Measurements from ENCODE around the gene D2HGDH.
"Not testable (repeated sequence)": the region's sequence is repeated elsewhere in the genome, so short reads cannot be mapped to it uniquely, and the experiment has no call there.

The D2HGDH gene

GRCh38 chr2:241773511-241774418 is 39.3 kb downstream of the D2HGDH start:
- no peak overlapping the region for H3K27ac ChIP-seq (ENCODE audit: low read depth, low read length)

GRCh38 chr2:241774419-241775222 is 40.2 kb downstream of the D2HGDH start:
- Histone ChIP-seq H3K4me3 (ENCODE audit: low read depth in 1 of 2, low read length in 2 of 2) (no peak overlapping the region), H3K36me3 (ENCODE audit: insufficient read depth, low read length) (no peaks in the 10 kb centered on the region), H3K27ac (ENCODE audit: low read depth, low read length) (no peak overlapping the region), H3K4me1 (ENCODE audit: insufficient read depth, low read length) (no peaks in the 10 kb centered on the region), H3K9ac (ENCODE audit: low read length) (no peak overlapping the region), H3K27me3 (ENCODE audit: control insufficient read depth in 1 of 2, insufficient read depth in 2 of 2, low read length in 2 of 2) (peaks cover 0 to 55% of the 10 kb centered on the region in 2 donors), H3K9me3 (ENCODE audit: low read length) (no peaks in the 10 kb centered on the region)

More at GRCh38 chr2:241773511-241774418, 39.3 kb downstream of the D2HGDH start:
- Histone ChIP-seq H3K4me3 (ENCODE audit: low read depth in 1 of 2, low read length in 2 of 2) (no peak overlapping the region), H3K9ac (ENCODE audit: low read length) (no peak overlapping the region), H3K36me3 (ENCODE audit: insufficient read depth, low read length) (no peaks in the 10 kb centered on the region), H3K4me1 (ENCODE audit: insufficient read depth, low read length) (no peaks in the 10 kb centered on the region), H3K9me3 (ENCODE audit: low read length) (no peaks in the 10 kb centered on the region), H3K27me3 (ENCODE audit: control insufficient read depth in 1 of 2, insufficient read depth in 2 of 2, low read length in 2 of 2) (peaks cover 0 to 55% of the 10 kb centered on the region in 2 donors)

- Histone ChIP-seq H3K9ac (ENCODE audit: low read length) (no peak overlapping the region), H3K27me3 (ENCODE audit: control insufficient read depth in 1 of 2, insufficient read depth in 2 of 2, low read length in 2 of 2) (peaks cover 0 to 55% of the 10 kb centered on the region in 2 donors), H3K4me3 (ENCODE audit: low read depth in 1 of 2, low read length in 2 of 2) (no peak overlapping the region)
Observed at GRCh38 chr2:241775223-241776177, 41.1 kb downstream of the D2HGDH start.

GRCh38 chr2:241776336-241777169 is 42.1 kb downstream of the D2HGDH start, which contains the start of gene GAL3ST2:
TSS of gene GAL3ST2 (plus strand) at chr2:241776822. CDS start at chr2:241776956, 134 bp downstream.
- Histone ChIP-seq H3K4me3 (ENCODE audit: low read depth in 1 of 2, low read length in 2 of 2) (no peak within 1 kb of the TSS), H3K9me3 (ENCODE audit: low read length) (no peaks in the 10 kb centered on the region), H3K27ac (ENCODE audit: low read depth, low read length) (no peak within 1 kb of the TSS), H3K4me1 (ENCODE audit: insufficient read depth, low read length) (no peaks in the 10 kb centered on the region), H3K27me3 (ENCODE audit: control insufficient read depth in 1 of 2, insufficient read depth in 2 of 2, low read length in 2 of 2) (peaks cover 0 to 47% of the 10 kb centered on the region in 2 donors), H3K9ac (ENCODE audit: low read length) (no peak within 1 kb of the TSS), H3K36me3 (ENCODE audit: insufficient read depth, low read length) (no peaks in the 10 kb centered on the region)

More at GRCh38 chr2:241775223-241776177, 41.1 kb downstream of the D2HGDH start:
- Histone ChIP-seq H3K36me3 (ENCODE audit: insufficient read depth, low read length) (no peaks in the 10 kb centered on the region), H3K4me1 (ENCODE audit: insufficient read depth, low read length) (no peaks in the 10 kb centered on the region), H3K27ac (ENCODE audit: low read depth, low read length) (no peak overlapping the region), H3K9me3 (ENCODE audit: low read length) (no peaks in the 10 kb centered on the region)

GRCh38 chr2:241777170-241777685 is 42.8 kb downstream of the D2HGDH start:
- Histone ChIP-seq H3K27ac (ENCODE audit: low read depth, low read length) (no peak overlapping the region), H3K9ac (ENCODE audit: low read length) (no peak overlapping the region), H3K4me3 (ENCODE audit: low read depth in 1 of 2, low read length in 2 of 2) (no peak overlapping the region), H3K36me3 (ENCODE audit: insufficient read depth, low read length) (no peaks in the 10 kb centered on the region), H3K9me3 (ENCODE audit: low read length) (no peaks in the 10 kb centered on the region), H3K27me3 (ENCODE audit: control insufficient read depth in 1 of 2, insufficient read depth in 2 of 2, low read length in 2 of 2) (peaks cover 0 to 43% of the 10 kb centered on the region in 2 donors), H3K4me1 (ENCODE audit: insufficient read depth, low read length) (no peaks in the 10 kb centered on the region)

GRCh38 chr2:241777686-241778627 is 43.5 kb downstream of the D2HGDH start:
- Histone ChIP-seq H3K4me3 (ENCODE audit: low read depth in 1 of 2, low read length in 2 of 2) (no peak overlapping the region), H3K27me3 (ENCODE audit: control insufficient read depth in 1 of 2, insufficient read depth in 2 of 2, low read length in 2 of 2) (peaks cover 0 to 40% of the 10 kb centered on the region in 2 donors), H3K27ac (ENCODE audit: low read depth, low read length) (no peak overlapping the region), H3K9ac (ENCODE audit: low read length) (no peak overlapping the region), H3K36me3 (ENCODE audit: insufficient read depth, low read length) (no peaks in the 10 kb centered on the region), H3K4me1 (ENCODE audit: insufficient read depth, low read length) (no peaks in the 10 kb centered on the region), H3K9me3 (ENCODE audit: low read length) (no peaks in the 10 kb centered on the region)

- Histone ChIP-seq H3K36me3 (ENCODE audit: insufficient read depth, low read length) (no peaks in the 10 kb centered on the region), H3K9me3 (ENCODE audit: low read length) (no peaks in the 10 kb centered on the region)
Observed at GRCh38 chr2:241780939-241781569, 46.6 kb downstream of the D2HGDH start.

GRCh38 chr2:241782053-241782452 is 47.6 kb downstream of the D2HGDH start:
- not testable (repeated sequence) for H3K27ac ChIP-seq (ENCODE audit: low read depth, low read length); H3K27me3 ChIP-seq (ENCODE audit: control insufficient read depth in 1 of 2, insufficient read depth in 2 of 2, low read length in 2 of 2); H3K4me3 ChIP-seq (ENCODE audit: low read depth in 1 of 2, low read length in 2 of 2); H3K9me3 ChIP-seq (ENCODE audit: low read length); H3K9ac ChIP-seq (ENCODE audit: low read length); H3K4me1 ChIP-seq (ENCODE audit: insufficient read depth, low read length); H3K36me3 ChIP-seq (ENCODE audit: insufficient read depth, low read length)

More at GRCh38 chr2:241780939-241781569, 46.6 kb downstream of the D2HGDH start:
- no peak overlapping the region for H3K9ac ChIP-seq (ENCODE audit: low read length)
- peaks cover 0 to 12% of the 10 kb centered on the region in 2 donors for H3K27me3 ChIP-seq (ENCODE audit: control insufficient read depth in 1 of 2, insufficient read depth in 2 of 2, low read length in 2 of 2)
- no peaks in the 10 kb centered on the region for H3K4me1 ChIP-seq (ENCODE audit: insufficient read depth, low read length)
- no peak overlapping the region for H3K4me3 ChIP-seq (ENCODE audit: low read depth in 1 of 2, low read length in 2 of 2)
- no peak overlapping the region for H3K27ac ChIP-seq (ENCODE audit: low read depth, low read length)

- no peaks in the 10 kb centered on the region for H3K27me3 ChIP-seq (ENCODE audit: control insufficient read depth in 1 of 2, insufficient read depth in 2 of 2, low read length in 2 of 2)
- no peak overlapping the region for H3K4me3 ChIP-seq (ENCODE audit: low read depth in 1 of 2, low read length in 2 of 2)
- no peak overlapping the region for H3K27ac ChIP-seq (ENCODE audit: low read depth, low read length)
- H3K9me3 ChIP-seq (ENCODE audit: low read length): no peaks in the 10 kb centered on the region
- no peaks in the 10 kb centered on the region for H3K4me1 ChIP-seq (ENCODE audit: insufficient read depth, low read length)
- no peak overlapping the region for H3K9ac ChIP-seq (ENCODE audit: low read length)
- H3K36me3 ChIP-seq (ENCODE audit: insufficient read depth, low read length): no peaks in the 10 kb centered on the region
Observed at GRCh38 chr2:241788135-241788534, 53.7 kb downstream of the D2HGDH start.

All from muscle layer of colon (tissue), 2 donors.